MCF 10A (cell line): ENCODE measurements around the gene TEDC2. TPM values are rescaled to one million over a fixed set of nuclear protein-coding genes. Genes with fewer than 3 reads are reported as not detected.

Experiments
- BruUV-seq: library from RNA; stranded (reverse); fragments of 400-500 nt; replicated peaks from 2 replicates; lab custom pipeline; 2021; lab: Mats Ljungman, UMichigan
- CTCF ChIA-PET: fragments of 300-600 bp; sonication (Branson Sonifier 250); formaldehyde crosslinking; extraction: SDS; loops from one replicate; lab custom pipeline; 2021; ENCODE audit warnings: antibody characterized with exemption, inconsistent platforms; lab: Yijun Ruan, JAX
- POLR2A ChIA-PET: fragments of 300-600, 350-650 bp; sonication (Branson Sonifier 250); formaldehyde crosslinking; extraction: SDS; loops from one replicate; lab custom pipeline; 2020; ENCODE audit warnings: antibody characterized with exemption, inconsistent platforms; lab: Yijun Ruan, JAX
- DNase-seq: peaks from one replicate; pipeline ENCODE4 v3.0.0-alpha.2; 2018; ENCODE audit not compliant: unreplicated experiment
- H3K27ac Mint-ChIP-seq: one replicate; pipeline ENCODE4 v1.8.0; 2022; ENCODE audit warnings: mild to moderate bottlenecking, low read depth, mixed read lengths; ENCODE audit not compliant: unreplicated experiment
- H3K27me3 Mint-ChIP-seq: one replicate; pipeline ENCODE4 v1.8.0; 2022; ENCODE audit warnings: mixed read lengths; ENCODE audit not compliant: insufficient read depth, unreplicated experiment
- H3K36me3 Mint-ChIP-seq: one replicate; pipeline ENCODE4 v1.8.0; 2022; ENCODE audit warnings: mild to moderate bottlenecking, moderate library complexity, mixed read lengths; ENCODE audit not compliant: insufficient read depth, unreplicated experiment
- H3K4me1 Mint-ChIP-seq: one replicate; pipeline ENCODE4 v1.8.0; 2022; ENCODE audit warnings: mixed read lengths; ENCODE audit not compliant: insufficient read depth, unreplicated experiment
- H3K4me3 Mint-ChIP-seq: one replicate; pipeline ENCODE4 v1.8.0; 2022; ENCODE audit warnings: mild to moderate bottlenecking, moderate library complexity, mixed read lengths; ENCODE audit not compliant: unreplicated experiment
- H3K9me3 Mint-ChIP-seq: one replicate; pipeline ENCODE4 v1.8.0; 2022; ENCODE audit warnings: mixed read lengths; ENCODE audit not compliant: unreplicated experiment
- CTCF ChIP-seq: fragments of 200-600 bp; IDR thresholded peaks from one replicate; pipeline ENCODE4 v1.8.0; 2022; ENCODE audit warnings: antibody characterized with exemption, mild to moderate bottlenecking; ENCODE audit not compliant: unreplicated experiment
- intact Hi-C: fragments of 100-400 bp; cut with micrococcal nuclease; formaldehyde crosslinking; loops from 2 replicates; pipeline ENCODE4 v1.14.1; 2022
- total RNA-seq: library from RNA; stranded (reverse); gene quantifications from 2 replicates; pipeline ENCODE4 v1.2.3, GENCODE V29; 2022

Gene TEDC2
- total RNA-seq, 1 experiment from 2014 or later: 6.9 TPM

GRCh38 chr16:2473999-2474876, 14.3 kb downstream of the TEDC2 start:
- peak; percentile 32 for TF ChIP-seq CTCF
- BruUV-seq: no TSS peak
- H3K9me3 Mint-ChIP-seq: no peaks in the 10 kb centered on the region
- intact Hi-C loops: loop anchor here (2.0 kb wide), 1 partner anchor 41 kb away; no protein-coding TSS in a partner anchor
- peaks cover 16% of the 10 kb centered on the region for H3K4me1 Mint-ChIP-seq
- peak overlapping the region; percentile 35 for H3K27ac Mint-ChIP-seq
- H3K27me3 Mint-ChIP-seq: no peaks in the 10 kb centered on the region
- peaks cover 6% of the 10 kb centered on the region for H3K36me3 Mint-ChIP-seq
- DNase-seq: peak; percentile 47
- CTCF ChIA-PET: interaction anchor here (0.6 kb wide), 2 partner anchors 49 to 319 kb away, joined by 3 read pairs; partner anchors contain the start of gene TRAF7
- POLR2A ChIA-PET: interaction anchor here (0.6 to 2.5 kb wide), 14 partner anchors 10 to 706 kb away, joined by 3 to 11 read pairs (median 4); partner anchors contain the start of genes AMDHD2, CCNF, ECI1 and FLYWCH2
- H3K4me3 Mint-ChIP-seq: peak overlapping the region; percentile 74

- intact Hi-C loops: loop anchor here (2.0 kb wide), 1 partner anchor 40 kb away; no protein-coding TSS in a partner anchor
- Mint-ChIP-seq H3K4me3 (peak within 1 kb of the TSS; percentile 74), H3K27ac (peak within 1 kb of the TSS; percentile 35), H3K9me3 (no peaks in the 10 kb centered on the region), H3K4me1 (peaks cover 16% of the 10 kb centered on the region), H3K27me3 (no peaks in the 10 kb centered on the region), H3K36me3 (peaks cover 6% of the 10 kb centered on the region)
- POLR2A ChIA-PET: interaction anchor here (0.7 to 2.5 kb wide), 12 partner anchors 11 to 408 kb away, joined by 3 to 11 read pairs (median 4); partner anchors contain the start of genes AMDHD2, CCNF, ECI1 and FLYWCH2
- no peak for TF ChIP-seq CTCF
- no TSS peak for BruUV-seq
- CTCF ChIA-PET: interaction anchor here (0.6 kb wide), 2 partner anchors 320 to 1071 kb away, joined by 3 read pairs; partner anchors contain the start of gene TRAF7
- peak; percentile 79 for DNase-seq
Measured at GRCh38 chr16:2474877-2475412, 15.0 kb downstream of the TEDC2 start, which contains the start of gene TBC1D24. Gene TBC1D24 (plus strand): TSS chr16:2475127. CDS start chr16:2496149, 21,022 bp downstream.

GRCh38 chr16:2475413-2476344, 15.8 kb downstream of the TEDC2 start:
- Mint-ChIP-seq H3K4me1 (peaks cover 16% of the 10 kb centered on the region), H3K36me3 (peaks cover 10% of the 10 kb centered on the region), H3K27ac (no peak overlapping the region), H3K4me3 (peak overlapping the region; percentile 74), H3K9me3 (no peaks in the 10 kb centered on the region), H3K27me3 (no peaks in the 10 kb centered on the region)
- CTCF ChIA-PET: interaction anchor here (0.6 kb wide), 1 partner anchor 1072 kb away, joined by 3 read pairs; no protein-coding TSS in a partner anchor
- no peak for DNase-seq
- intact Hi-C loops: loop anchor here (2.0 kb wide), 1 partner anchor 39 kb away; no protein-coding TSS in a partner anchor
- no TSS peak for BruUV-seq
- TF ChIP-seq CTCF: no peak
- POLR2A ChIA-PET: interaction anchor here (0.6 to 2.5 kb wide), 12 partner anchors 12 to 407 kb away, joined by 3 to 11 read pairs (median 4); partner anchors contain the start of genes AMDHD2, CCNF, ECI1 and FLYWCH2
